Measurements from ENCODE around the gene SLC2A4.

Gene SLC2A4

DNA sequence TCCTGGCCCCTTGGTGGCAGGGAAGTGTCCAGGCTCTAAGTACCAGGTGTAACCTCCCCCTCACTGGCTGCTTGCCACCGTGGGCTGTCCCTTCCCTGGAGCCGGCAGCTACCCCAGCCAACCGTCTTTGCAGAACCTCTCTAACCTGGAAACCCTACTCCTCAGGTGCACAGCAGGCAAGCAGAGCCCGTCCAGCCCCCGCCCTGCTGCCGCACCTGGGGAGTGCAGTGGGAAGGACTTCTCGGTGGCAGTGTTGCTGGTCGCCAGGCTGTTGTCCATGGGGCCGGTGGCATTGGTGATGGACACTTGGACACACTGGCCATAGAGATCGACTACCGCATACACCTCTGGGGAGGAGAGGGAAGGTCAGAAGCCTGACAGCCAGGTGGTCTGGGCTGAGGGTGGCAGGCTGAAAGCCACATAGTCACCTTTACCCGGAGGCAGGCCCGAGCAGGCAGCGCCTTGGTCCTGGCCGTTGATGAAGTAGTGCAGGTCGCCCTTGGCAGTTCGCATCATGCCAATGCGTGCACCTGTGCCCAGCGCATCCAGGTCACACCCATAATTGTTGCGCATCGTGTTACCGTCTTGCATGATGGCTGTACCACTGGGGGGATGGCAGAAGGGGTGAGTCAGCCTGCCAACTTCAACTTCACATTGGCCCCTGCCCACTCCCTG is 41.1 kb downstream of the SLC2A4 start:
- FAIRE-seq, result no peak
- DNase-seq (ENCODE audit: insufficient read length, low spot score), result no peak
- TF ChIP-seq, protein P1, sequence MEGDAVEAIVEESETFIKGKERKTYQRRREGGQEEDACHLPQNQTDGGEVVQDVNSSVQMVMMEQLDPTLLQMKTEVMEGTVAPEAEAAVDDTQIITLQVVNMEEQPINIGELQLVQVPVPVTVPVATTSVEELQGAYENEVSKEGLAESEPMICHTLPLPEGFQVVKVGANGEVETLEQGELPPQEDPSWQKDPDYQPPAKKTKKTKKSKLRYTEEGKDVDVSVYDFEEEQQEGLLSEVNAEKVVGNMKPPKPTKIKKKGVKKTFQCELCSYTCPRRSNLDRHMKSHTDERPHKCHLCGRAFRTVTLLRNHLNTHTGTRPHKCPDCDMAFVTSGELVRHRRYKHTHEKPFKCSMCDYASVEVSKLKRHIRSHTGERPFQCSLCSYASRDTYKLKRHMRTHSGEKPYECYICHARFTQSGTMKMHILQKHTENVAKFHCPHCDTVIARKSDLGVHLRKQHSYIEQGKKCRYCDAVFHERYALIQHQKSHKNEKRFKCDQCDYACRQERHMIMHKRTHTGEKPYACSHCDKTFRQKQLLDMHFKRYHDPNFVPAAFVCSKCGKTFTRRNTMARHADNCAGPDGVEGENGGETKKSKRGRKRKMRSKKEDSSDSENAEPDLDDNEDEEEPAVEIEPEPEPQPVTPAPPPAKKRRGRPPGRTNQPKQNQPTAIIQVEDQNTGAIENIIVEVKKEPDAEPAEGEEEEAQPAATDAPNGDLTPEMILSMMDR (IDR thresholded peaks at IDR 0.05; ENCODE audit: insufficient read depth, missing control alignments), result no peak

DNA sequence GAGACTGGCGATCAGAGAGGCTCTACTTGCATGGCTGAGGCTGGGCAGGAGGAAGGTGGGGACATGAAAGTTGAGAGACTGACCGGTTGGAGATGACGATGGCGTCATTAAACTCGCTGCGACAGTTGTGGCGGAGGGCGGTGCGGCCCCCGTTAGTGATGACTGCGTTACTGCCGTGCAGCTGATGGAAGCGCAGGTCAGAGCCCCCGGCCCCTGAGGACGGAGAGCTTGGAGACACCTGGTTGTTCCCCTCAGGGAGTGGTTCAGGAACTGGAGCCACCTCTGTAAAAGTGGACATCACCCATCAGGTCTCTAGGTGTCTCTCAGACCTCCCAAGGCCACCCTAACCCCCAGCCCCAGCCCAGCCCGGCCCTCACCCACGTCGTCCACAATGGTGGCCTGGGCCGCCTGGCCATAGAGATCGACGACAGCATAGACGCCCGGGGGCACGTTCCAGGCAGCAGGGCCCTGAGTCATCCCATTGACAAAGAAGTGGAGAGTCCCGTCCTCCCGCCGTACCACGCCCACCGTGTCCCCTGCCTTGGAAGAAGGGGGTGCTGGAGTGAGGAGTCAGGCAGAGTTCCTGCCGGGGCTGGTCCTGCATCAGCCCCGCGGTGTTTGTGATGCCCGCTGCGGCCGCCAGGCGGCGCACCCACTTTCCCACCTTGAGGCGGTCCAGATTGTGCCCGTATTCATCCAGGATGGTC is 42.4 kb downstream of the SLC2A4 start:
- FAIRE-seq (no peak), DNase-seq (ENCODE audit: insufficient read length, low spot score) (peak; percentile 94)
- TF ChIP-seq, protein P1 (IDR thresholded peaks at IDR 0.05; ENCODE audit: insufficient read depth, missing control alignments), result peak; percentile 48

- DNase-seq (ENCODE audit: insufficient read length, low spot score) (no peak), FAIRE-seq (no peak)
- TF ChIP-seq, protein P1 (IDR thresholded peaks at IDR 0.05; ENCODE audit: insufficient read depth, missing control alignments), result no peak
Measured at GRCh38 chr17:7324438-7324779, 42.9 kb downstream of the SLC2A4 start.

- DNase-seq (ENCODE audit: insufficient read length, low spot score), result no peak
- TF ChIP-seq, protein P1 (IDR thresholded peaks at IDR 0.05; ENCODE audit: insufficient read depth, missing control alignments), result no peak
- FAIRE-seq, result no peak
Measured at GRCh38 chr17:7325031-7325528, 43.6 kb downstream of the SLC2A4 start.

DNA sequence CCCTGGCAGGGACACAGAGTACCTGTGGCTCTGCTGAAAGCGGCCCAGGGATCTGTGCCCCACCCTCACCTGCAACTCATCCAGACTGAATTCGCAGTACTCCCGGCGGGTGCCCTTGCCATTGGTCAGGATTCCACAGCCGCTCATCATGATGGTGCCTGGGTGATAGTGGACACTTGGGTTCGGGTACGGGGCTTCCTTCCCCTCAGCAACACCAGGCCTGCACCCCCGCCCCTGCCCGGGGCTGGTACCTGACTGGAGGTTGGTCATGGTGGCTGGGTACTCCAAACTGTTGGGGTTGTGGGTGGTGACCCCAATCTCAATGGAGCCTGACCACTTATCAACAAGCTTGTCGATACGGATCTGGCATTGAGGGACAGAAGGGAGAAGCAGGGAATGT is 44.7 kb downstream of the SLC2A4 start:
- FAIRE-seq (no peak), DNase-seq (ENCODE audit: insufficient read length, low spot score) (no peak)
- TF ChIP-seq, protein P1 (IDR thresholded peaks at IDR 0.05; ENCODE audit: insufficient read depth, missing control alignments), result no peak

DNA sequence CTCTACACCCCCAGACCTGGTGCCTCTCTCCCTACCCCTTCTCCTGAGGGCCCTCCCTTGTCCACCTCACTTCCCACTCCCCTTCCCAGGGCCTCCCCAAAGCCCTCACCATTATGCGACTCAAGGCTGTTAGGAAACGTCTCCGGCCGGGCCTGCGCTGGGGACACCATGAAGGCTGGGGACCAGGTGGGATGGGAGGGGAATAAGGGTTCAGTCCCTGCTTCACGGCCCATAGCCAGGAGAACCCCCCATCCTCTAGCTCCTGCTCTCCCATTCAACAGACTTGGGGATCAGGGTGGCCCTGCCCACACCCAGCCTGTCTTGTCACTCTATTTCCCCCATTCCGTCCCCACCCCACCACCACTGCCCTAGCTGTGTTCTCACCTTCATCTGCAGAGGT is 45.5 kb downstream of the SLC2A4 start:
- no peak for FAIRE-seq
- no peak for DNase-seq (ENCODE audit: insufficient read length, low spot score)
- TF ChIP-seq, protein P1 (IDR thresholded peaks at IDR 0.05; ENCODE audit: insufficient read depth, missing control alignments), result no peak

GRCh38 chr17:7327501-7327900 is 46.0 kb downstream of the SLC2A4 start:
- FAIRE-seq (no peak), DNase-seq (ENCODE audit: insufficient read length, low spot score) (no peak)
- TF ChIP-seq, protein P1 (IDR thresholded peaks at IDR 0.05; ENCODE audit: insufficient read depth, missing control alignments), result no peak
